ENCODE data around the gene TMEM131.
"Not testable (repeated sequence)": the region's sequence is repeated elsewhere in the genome, so short reads cannot be mapped to it uniquely, and the experiment has no call there.

Gene TMEM131

DNA sequence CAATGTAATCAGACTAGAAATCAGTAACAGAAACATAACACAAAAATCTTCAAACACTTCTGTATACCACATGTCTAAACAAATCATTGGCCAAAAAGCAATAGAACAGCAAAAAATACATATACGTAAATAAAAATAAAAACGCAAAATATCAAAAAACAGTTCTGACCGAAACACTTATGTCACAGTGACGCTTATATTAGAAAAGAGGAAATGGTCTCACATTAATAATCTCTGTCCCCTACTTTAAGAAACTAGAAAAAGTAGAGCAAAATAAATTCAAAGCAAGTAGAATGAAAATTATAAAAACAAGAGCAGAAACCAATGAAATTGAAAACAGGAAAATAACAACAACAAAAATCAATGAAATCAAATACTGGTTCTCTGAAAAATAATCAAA is 41.9 kb downstream of the TMEM131 start:
- DNase-seq: no peak

- DNase-seq: no peak
These were observed 43.4 kb downstream of the TMEM131 start for GRCh38 chr2:97952357-97952756.

GRCh38 chr2:97951155-97951680 is 44.5 kb downstream of the TMEM131 start:
- DNase-seq: no peak

- DNase-seq: no peak
These were observed 45.2 kb downstream of the TMEM131 start for GRCh38 chr2:97950329-97951154.

- DNase-seq: no peak
These were observed 46.8 kb downstream of the TMEM131 start for GRCh38 chr2:97948926-97949325.

DNA sequence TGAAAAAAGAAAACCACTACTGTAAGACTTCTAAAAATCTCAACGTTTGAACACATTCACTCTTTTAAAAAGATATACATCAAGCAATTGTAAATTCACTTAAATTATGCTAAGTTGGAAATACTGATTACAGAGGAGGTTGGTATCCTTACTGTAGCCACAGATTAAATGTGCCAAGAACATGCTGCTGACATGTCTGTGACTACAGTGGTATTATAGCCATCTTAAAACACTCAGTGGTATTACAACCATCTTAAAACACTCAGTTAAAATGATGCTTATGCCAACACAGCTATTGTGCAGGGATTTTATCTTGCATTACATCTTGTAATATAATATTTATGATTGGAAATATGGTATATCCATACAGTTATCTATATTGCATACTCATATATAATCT is 50.0 kb downstream of the TMEM131 start:
- no peak for DNase-seq

- no peak for DNase-seq
These were observed 58.9 kb downstream of the TMEM131 start for GRCh38 chr2:97936881-97937280.

- peak; percentile 42 for DNase-seq
These were observed 59.5 kb downstream of the TMEM131 start for GRCh38 chr2:97936199-97936598.

GRCh38 chr2:97935719-97936161 is 60.0 kb downstream of the TMEM131 start:
- DNase-seq: no peak

DNA sequence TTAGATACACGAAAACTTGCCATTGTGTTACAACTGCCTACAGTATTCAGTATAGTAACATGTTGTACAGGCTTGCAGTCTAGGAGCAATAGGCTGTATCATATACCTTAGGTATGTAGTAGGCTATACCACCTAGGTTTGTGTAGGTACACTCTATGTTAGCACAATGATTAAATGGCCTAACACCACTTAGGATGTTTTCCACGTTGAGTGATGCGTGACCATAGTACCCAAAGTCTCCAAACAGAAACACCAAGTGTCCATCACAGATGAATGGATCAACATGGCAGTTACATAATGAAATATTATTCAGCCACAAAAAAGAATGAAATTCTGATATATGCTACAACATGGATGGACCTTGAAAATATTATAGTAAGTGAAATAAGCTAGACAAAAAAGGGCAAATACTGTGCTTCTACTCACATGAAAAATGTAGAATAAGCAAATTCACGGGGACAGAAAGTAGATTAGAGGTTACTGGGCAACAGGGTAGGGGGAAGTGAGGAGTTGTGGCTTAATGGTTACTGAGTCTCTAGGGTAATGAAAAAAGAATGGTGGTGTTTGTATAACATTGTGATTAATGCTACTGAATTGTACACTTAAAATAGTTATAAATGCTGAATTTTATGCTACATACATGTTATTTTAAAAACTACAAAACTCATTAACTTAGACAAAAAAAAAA is 62.6 kb downstream of the TMEM131 start:
- no peak for DNase-seq

- no peak for DNase-seq
These were observed 63.9 kb downstream of the TMEM131 start for GRCh38 chr2:97931858-97932225.

DNA sequence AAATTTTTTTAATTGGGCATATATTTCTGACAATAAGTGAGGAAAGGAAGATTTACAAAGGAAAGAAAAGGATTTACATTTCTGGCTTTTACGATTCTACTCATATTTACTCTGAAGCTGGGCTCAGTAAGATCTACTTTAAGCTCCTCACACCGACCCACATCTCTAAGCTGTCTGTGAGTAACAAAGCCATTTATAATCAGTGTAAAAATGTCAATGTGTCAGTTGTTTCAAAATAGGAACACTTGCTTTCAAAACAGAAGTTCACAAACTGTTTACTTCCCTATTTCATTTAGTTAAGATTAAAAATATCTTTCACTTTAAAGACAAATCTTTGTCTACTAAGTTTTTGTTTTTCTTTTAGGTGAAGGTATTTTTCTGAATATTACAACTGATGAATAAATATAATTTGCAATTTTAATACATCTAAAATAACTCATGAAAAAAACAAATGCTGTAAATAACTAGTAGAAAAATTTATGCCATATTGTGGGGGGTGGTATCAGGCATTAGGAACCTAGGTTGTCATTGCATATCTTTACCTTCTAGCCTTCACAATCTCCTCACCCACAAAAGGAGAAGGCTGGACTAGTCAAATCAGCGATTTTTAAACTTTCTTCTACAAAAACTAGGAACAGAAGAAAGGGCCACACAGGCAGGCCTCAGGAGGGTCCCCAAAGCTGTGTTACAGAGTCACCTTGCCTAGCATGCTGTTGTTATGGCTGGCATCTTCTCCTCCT is 64.5 kb downstream of the TMEM131 start:
- no peak for DNase-seq

DNA sequence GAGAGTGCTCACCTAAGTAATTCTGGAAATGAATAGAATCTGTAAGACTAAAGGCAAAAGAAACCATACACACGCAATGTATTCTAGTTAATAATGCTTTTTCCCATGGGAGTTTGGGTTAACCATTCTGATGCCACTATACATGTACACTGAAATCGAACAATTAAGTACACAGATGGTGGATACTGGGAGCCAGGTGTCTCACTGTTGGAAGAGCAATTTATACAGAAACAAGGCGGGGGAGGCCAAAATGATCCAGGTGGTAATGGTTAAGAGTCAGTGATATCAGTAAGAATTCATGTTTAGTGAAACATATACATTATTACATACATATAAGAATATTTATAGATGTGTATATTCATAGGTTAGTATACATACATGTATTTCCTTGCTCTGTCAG is 67.2 kb downstream of the TMEM131 start:
- DNase-seq: no peak

DNA sequence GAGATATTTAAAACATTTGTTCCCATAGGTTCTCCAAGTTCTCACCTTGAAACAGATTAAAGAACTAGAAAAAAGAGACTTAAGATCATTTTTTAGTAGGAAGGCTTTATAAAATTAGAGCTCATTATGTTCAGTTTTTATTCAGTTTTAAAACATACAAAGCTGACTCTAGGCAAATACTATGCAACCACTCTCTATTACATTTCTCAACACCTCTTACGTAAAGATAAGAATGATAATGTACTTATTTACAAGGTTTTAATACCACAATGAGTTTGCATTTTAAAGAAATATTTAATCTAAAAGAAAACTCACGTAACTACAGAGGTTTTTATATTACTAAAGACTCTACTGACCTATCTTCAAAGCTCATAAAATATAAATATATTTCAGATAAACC is 68.8 kb downstream of the TMEM131 start:
- DNase-seq: no peak

- no peak for DNase-seq
These were observed 71.6 kb downstream of the TMEM131 start for GRCh38 chr2:97924194-97924593.

DNA sequence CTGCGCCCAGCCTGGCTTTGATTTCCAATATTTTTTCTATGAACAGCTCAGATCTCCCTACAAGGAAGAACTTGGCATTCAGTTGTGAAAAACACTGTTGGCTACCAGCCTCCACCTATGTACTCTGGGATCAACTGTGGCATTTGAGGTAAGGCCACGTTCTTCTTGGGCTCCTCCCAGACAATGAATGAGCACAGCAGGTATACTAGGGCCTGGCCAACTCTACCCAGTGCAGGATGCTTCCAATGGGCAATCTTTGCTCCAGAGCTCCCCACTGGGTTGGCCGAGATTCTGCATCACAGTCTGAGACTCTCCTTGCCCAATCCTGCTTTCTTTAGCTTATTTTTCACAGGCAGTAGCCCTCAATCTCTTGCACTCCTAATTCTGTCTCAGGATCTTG is 75.9 kb downstream of the TMEM131 start:
- no peak for DNase-seq

GRCh38 chr2:97918818-97919217 is 76.9 kb downstream of the TMEM131 start:
- no peak for DNase-seq

- DNase-seq: not testable (repeated sequence)
These were observed 78.1 kb downstream of the TMEM131 start for GRCh38 chr2:97917668-97918067.

- no peak for DNase-seq
These were observed 81.0 kb downstream of the TMEM131 start for GRCh38 chr2:97914691-97915213.

- no peak for DNase-seq
These were observed 81.9 kb downstream of the TMEM131 start for GRCh38 chr2:97913846-97914245.

GRCh38 chr2:97911922-97912575 is 83.7 kb downstream of the TMEM131 start:
- no peak for DNase-seq

GRCh38 chr2:97911206-97911921 is 84.4 kb downstream of the TMEM131 start:
- DNase-seq: no peak

All from NCI-H187 treated with DMSO at 0.1 percent for 48 hours (cell line).